Hepatocyte (in vitro differentiated cells): ENCODE data around the gene SRMS. TPM values are rescaled to one million over a fixed set of nuclear protein-coding genes. Genes with fewer than 3 reads are reported as not detected.

Source experiments
- DNase-seq: peaks from one replicate; pipeline ENCODE4 v3.0.0-alpha.2; 2016; ENCODE audit warnings: low spot score
- H2AFZ ChIP-seq: fragments of 200-600 bp; sonication (generic); 2 replicates; pipeline ENCODE4 v1.6.0; 2016; ENCODE audit warnings: antibody characterized with exemption, mild to moderate bottlenecking
- H3K27ac ChIP-seq: fragments of 200-600 bp; sonication (generic); 2 replicates; pipeline ENCODE4 v1.5.1; 2016; ENCODE audit warnings: mild to moderate bottlenecking
- H3K27me3 ChIP-seq: fragments of 200-600 bp; sonication (generic); 2 replicates; pipeline ENCODE4 v1.6.1; 2016
- H3K36me3 ChIP-seq: fragments of 200-600 bp; sonication (generic); replicated peaks from 2 replicates; pipeline ENCODE4 v1.5.1; 2016; ENCODE audit warnings: low read depth; ENCODE audit not compliant: insufficient read depth
- H3K4me1 ChIP-seq: fragments of 200-600 bp; sonication (generic); 2 replicates; pipeline ENCODE4 v1.5.1; 2016; ENCODE audit warnings: mild to moderate bottlenecking, moderate library complexity; ENCODE audit not compliant: insufficient read depth
- H3K4me2 ChIP-seq: fragments of 200-600 bp; sonication (generic); 2 replicates; pipeline ENCODE4 v1.6.0; 2016
- H3K4me3 ChIP-seq: fragments of 200-600 bp; sonication (generic); 2 replicates; pipeline ENCODE4 v1.5.1; 2016; ENCODE audit warnings: mild to moderate bottlenecking
- H3K79me2 ChIP-seq: fragments of 200-600 bp; sonication (generic); 2 replicates; pipeline ENCODE4 v1.6.0; 2017; ENCODE audit warnings: mild to moderate bottlenecking
- H3K9me2 ChIP-seq: fragments of 200-600 bp; sonication (generic); replicated peaks from 2 replicates; pipeline ENCODE4 v1.6.0; 2017; ENCODE audit warnings: mild to moderate bottlenecking; ENCODE audit not compliant: insufficient read depth
- H3K9me3 ChIP-seq: fragments of 200-600 bp; sonication (generic); 2 replicates; pipeline ENCODE4 v1.5.1; 2016; ENCODE audit warnings: low read depth, mild to moderate bottlenecking
- H4K20me1 ChIP-seq: fragments of 200-600 bp; sonication (generic); 2 replicates; pipeline ENCODE4 v1.6.0; 2016; ENCODE audit warnings: mild to moderate bottlenecking; ENCODE audit not compliant: insufficient read depth, poor library complexity, severe bottlenecking
- EZH2 ChIP-seq: fragments of 200-600 bp; sonication (generic); IDR thresholded peaks from 2 replicates; pipeline ENCODE4 v1.6.1; 2016; ENCODE audit warnings: antibody characterized with exemption, mild to moderate bottlenecking, borderline replicate concordance
- EZH2phosphoT487 ChIP-seq: fragments of 200-600 bp; sonication (generic); IDR thresholded peaks from one replicate; pipeline ENCODE4 v1.6.1; 2018; ENCODE audit warnings: antibody characterized with exemption, mild to moderate bottlenecking, low read depth, moderate library complexity; ENCODE audit not compliant: unreplicated experiment, severe bottlenecking
- WGBS: methylation state at CpG from one replicate; pipeline ENCODE4 v1.1.6; 2016; ENCODE audit warnings: low lambda C conversion rate; ENCODE audit errors: missing lambda C conversion rate; 5-methylcytosine and 5-hydroxymethylcytosine counted together
- polyA plus RNA-seq: library from polyadenylated mRNA; unstranded; fragments of >200 nt; fragmentation: Nextera tagmentation; extraction: Ambion mirVana; gene quantifications from 2 replicates; pipeline ENCODE4 v1.2.1, GENCODE V29; 2016
- total RNA-seq: library from RNA; depleted of rRNA; stranded (reverse); fragments of >200 nt; gene quantifications from 2 replicates; pipeline ENCODE4 v1.2.3, GENCODE V29; 2014
- TF ChIP-seq, protein P1 (sequence below): fragments of 200-600 bp; sonication (generic); IDR thresholded peaks from 2 replicates; pipeline ENCODE4 v1.5.1; 2016; ENCODE audit warnings: antibody characterized with exemption, mild to moderate bottlenecking; ENCODE audit not compliant: poor library complexity

The SRMS gene
- total and polyA plus RNA-seq, 2 experiments from 2014 or later: not detected

DNA sequence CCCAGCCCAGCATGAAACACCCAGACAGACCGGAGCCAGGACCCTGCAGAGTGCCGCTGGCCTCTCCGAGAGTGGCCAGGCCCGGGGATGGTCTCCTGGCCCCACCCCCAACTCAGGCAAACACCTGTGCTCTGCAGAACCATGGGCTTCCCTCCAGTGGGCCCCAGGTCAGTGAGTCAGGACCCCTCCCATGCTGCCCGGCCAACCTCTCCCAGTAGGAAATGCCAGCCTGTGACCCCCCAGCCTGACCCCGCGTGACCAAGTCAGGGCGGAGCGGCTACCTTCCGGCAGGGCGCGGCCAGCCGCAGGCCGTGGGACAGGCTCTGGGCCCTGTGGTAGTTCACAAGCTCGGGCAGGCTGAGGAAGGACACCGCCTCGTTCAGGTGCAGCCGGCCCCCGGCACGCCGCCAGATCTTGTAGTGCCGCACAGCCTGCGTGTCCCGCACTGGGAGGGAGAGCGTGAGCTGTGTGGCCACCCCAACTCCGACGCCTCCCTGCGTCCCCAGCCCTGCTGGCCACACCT lies 13.6 kb downstream of the SRMS start:
- H4K20me1 ChIP-seq: no peaks in the 10 kb centered on the region
- peaks cover 3% of the 10 kb centered on the region for H3K4me1 ChIP-seq
- H3K4me3 ChIP-seq: no peak overlapping the region
- H3K27ac ChIP-seq: no peak overlapping the region
- no peaks in the 10 kb centered on the region for H3K27me3 ChIP-seq
- no peaks in the 10 kb centered on the region for H3K36me3 ChIP-seq
- no peaks in the 10 kb centered on the region for H3K9me3 ChIP-seq
- no peak overlapping the region for H3K4me2 ChIP-seq
- no peaks in the 10 kb centered on the region for H3K79me2 ChIP-seq
- H3K9me2 ChIP-seq: no peaks in the 10 kb centered on the region
- 76% methylated on average over 26 of the region's 28 CpGs for WGBS
- no peak for DNase-seq
- no peak overlapping the region for H2AFZ ChIP-seq
- TF ChIP-seq, protein P1, sequence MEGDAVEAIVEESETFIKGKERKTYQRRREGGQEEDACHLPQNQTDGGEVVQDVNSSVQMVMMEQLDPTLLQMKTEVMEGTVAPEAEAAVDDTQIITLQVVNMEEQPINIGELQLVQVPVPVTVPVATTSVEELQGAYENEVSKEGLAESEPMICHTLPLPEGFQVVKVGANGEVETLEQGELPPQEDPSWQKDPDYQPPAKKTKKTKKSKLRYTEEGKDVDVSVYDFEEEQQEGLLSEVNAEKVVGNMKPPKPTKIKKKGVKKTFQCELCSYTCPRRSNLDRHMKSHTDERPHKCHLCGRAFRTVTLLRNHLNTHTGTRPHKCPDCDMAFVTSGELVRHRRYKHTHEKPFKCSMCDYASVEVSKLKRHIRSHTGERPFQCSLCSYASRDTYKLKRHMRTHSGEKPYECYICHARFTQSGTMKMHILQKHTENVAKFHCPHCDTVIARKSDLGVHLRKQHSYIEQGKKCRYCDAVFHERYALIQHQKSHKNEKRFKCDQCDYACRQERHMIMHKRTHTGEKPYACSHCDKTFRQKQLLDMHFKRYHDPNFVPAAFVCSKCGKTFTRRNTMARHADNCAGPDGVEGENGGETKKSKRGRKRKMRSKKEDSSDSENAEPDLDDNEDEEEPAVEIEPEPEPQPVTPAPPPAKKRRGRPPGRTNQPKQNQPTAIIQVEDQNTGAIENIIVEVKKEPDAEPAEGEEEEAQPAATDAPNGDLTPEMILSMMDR: no peak
- TF ChIP-seq EZH2: no peak
- no peak for TF ChIP-seq EZH2phosphoT487

DNA sequence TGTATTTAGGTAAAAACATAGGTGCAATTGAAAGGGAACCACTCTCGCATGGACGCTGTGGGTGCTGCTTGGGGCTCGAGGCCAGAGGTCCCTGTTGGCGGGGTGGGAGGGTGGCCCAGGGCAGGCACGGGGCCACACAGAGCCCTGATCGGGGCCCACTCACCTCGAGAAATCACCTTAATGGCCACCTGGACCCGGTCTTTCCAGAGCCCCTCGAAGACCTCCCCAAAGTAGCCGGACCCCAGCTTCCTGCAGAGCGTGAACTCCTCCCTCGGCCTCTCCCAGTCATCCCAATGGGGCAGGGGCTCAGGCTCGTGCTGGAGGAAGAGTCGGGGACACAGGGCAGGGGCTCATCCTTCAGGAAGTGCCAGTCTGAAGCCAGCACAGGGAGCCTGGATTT lies 14.2 kb downstream of the SRMS start:
- Histone ChIP-seq H3K27me3 (no peaks in the 10 kb centered on the region), H3K4me1 (peaks cover 3% of the 10 kb centered on the region), H3K79me2 (no peaks in the 10 kb centered on the region), H3K9me3 (no peaks in the 10 kb centered on the region), H3K9me2 (no peaks in the 10 kb centered on the region), H4K20me1 (no peaks in the 10 kb centered on the region), H3K36me3 (no peaks in the 10 kb centered on the region), H3K4me3 (no peak overlapping the region), H2AFZ (no peak overlapping the region), H3K27ac (no peak overlapping the region), H3K4me2 (no peak overlapping the region)
- WGBS: 82% methylated on average over 14 of the region's 14 CpGs
- TF ChIP-seq, protein P1: no peak
- TF ChIP-seq EZH2: no peak
- TF ChIP-seq EZH2phosphoT487: no peak
- DNase-seq: no peak

DNA sequence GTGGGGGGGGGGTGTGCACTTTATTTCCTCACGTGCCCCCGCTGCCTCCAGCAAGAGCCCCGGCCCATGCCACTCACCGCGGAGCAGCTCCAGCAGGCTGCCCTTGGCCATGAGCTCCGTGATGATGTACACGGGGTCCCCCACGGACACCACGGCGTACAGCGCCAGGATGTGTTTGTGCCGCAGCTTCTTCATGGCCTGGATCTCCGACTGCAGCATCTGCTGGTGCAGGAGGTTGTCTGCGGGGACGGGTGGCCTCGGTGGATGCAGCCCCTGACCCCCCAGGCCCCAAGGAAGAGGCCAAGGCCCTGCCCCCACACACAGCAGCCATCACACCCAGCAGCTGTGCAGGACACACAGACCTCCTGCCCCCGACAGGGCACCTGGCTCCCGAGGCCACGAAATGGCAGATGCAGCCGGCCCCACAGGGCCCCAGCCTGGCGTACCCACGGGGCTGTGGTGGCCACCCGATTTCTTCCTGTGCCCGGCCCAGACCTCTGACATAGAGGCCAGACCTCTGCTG lies 15.0 kb downstream of the SRMS start:
- Histone ChIP-seq H3K9me2 (no peaks in the 10 kb centered on the region), H3K4me3 (no peak overlapping the region), H3K27ac (no peak overlapping the region), H4K20me1 (no peaks in the 10 kb centered on the region), H3K79me2 (no peaks in the 10 kb centered on the region), H3K36me3 (no peaks in the 10 kb centered on the region), H3K4me1 (no peaks in the 10 kb centered on the region), H3K4me2 (no peak overlapping the region), H3K9me3 (no peaks in the 10 kb centered on the region), H2AFZ (no peak overlapping the region), H3K27me3 (no peaks in the 10 kb centered on the region)
- no peak for TF ChIP-seq EZH2
- TF ChIP-seq, protein P1: no peak
- TF ChIP-seq EZH2phosphoT487: no peak
- 94% methylated on average over 23 of the region's 24 CpGs for WGBS
- no peak for DNase-seq
